Retinal pigment epithelial cell (primary cell): Measurements from ENCODE around the gene SYCP3.

ENCODE experiments used
- DNase-seq: peaks from one replicate; pipeline ENCODE4 v3.0.0-alpha.2; 2010; ENCODE audit warnings: low read depth
- H3K4me3 ChIP-seq: 2 replicates; pipeline ENCODE4 v1.5.1; 2011; ENCODE audit warnings: mild to moderate bottlenecking, low read length, control low read depth, moderate library complexity
- CTCF ChIP-seq: conservative IDR thresholded peaks from 2 replicates; pipeline ENCODE4 v1.5.1; 2011; ENCODE audit warnings: low read depth, low read length, control low read depth, inconsistent platforms

The SYCP3 gene

GRCh38 chr12:101746661-101747060 lies 7.4 kb upstream of the SYCP3 start:
- TF ChIP-seq CTCF = no peak
- H3K4me3 ChIP-seq = no peak overlapping the region

GRCh38 chr12:101746196-101746595 lies 6.9 kb upstream of the SYCP3 start:
- TF ChIP-seq CTCF = no peak
- no peak for DNase-seq
- no peak overlapping the region for H3K4me3 ChIP-seq

More at GRCh38 chr12:101746661-101747060, 7.4 kb upstream of the SYCP3 start:
- DNase-seq = no peak

- TF ChIP-seq CTCF = no peak
- no peak for DNase-seq
- no peak overlapping the region for H3K4me3 ChIP-seq
These were observed 6.2 kb upstream of the SYCP3 start for GRCh38 chr12:101745481-101745880.

GRCh38 chr12:101743724-101744472 lies 4.6 kb upstream of the SYCP3 start:
- no peak for DNase-seq
- no peak for TF ChIP-seq CTCF
- H3K4me3 ChIP-seq = no peak overlapping the region

- no peak overlapping the region for H3K4me3 ChIP-seq
- no peak for DNase-seq
- TF ChIP-seq CTCF = no peak
These were observed 4.0 kb upstream of the SYCP3 start for GRCh38 chr12:101743242-101743641.

- TF ChIP-seq CTCF = no peak
- DNase-seq = no peak
- H3K4me3 ChIP-seq = no peak overlapping the region
These were observed 1.7 kb upstream of the SYCP3 start for GRCh38 chr12:101740980-101741379.

- no peak for DNase-seq
- TF ChIP-seq CTCF = no peak
- H3K4me3 ChIP-seq = no peak overlapping the region
These were observed 1.3 kb upstream of the SYCP3 start for GRCh38 chr12:101740566-101740965.
